Glutamatergic neuron (in vitro differentiated cells): ENCODE results near the gene PSMD9. TPM values are rescaled to one million over a fixed set of nuclear protein-coding genes. Genes with fewer than 3 reads are reported as not detected.
"Not testable (repeated sequence)": the region's sequence is repeated elsewhere in the genome, so short reads cannot be mapped to it uniquely, and the experiment has no call there.

ENCODE experiments used
- DNase-seq: peaks from one replicate; pipeline ENCODE4 v3.0.0; 2022
- H3K27ac Mint-ChIP-seq: one replicate; pipeline ENCODE4 v1.8.0; 2020; ENCODE audit warnings: mild to moderate bottlenecking, mixed read lengths, inconsistent platforms; ENCODE audit not compliant: unreplicated experiment
- H3K27me3 Mint-ChIP-seq: one replicate; pipeline ENCODE4 v1.8.0; 2020; ENCODE audit warnings: mild to moderate bottlenecking, moderate library complexity, mixed read lengths, inconsistent platforms; ENCODE audit not compliant: unreplicated experiment
- H3K36me3 Mint-ChIP-seq: one replicate; pipeline ENCODE4 v1.8.0; 2020; ENCODE audit warnings: mild to moderate bottlenecking, mixed read lengths, inconsistent platforms; ENCODE audit not compliant: unreplicated experiment
- H3K4me1 Mint-ChIP-seq: one replicate; pipeline ENCODE4 v1.8.0; 2020; ENCODE audit warnings: mild to moderate bottlenecking, low read depth, mixed read lengths, inconsistent platforms; ENCODE audit not compliant: unreplicated experiment
- H3K4me3 Mint-ChIP-seq: one replicate; pipeline ENCODE4 v1.8.0; 2020; ENCODE audit warnings: mild to moderate bottlenecking, mixed read lengths, inconsistent platforms; ENCODE audit not compliant: unreplicated experiment
- H3K9me3 Mint-ChIP-seq: one replicate; pipeline ENCODE4 v1.8.0; 2020; ENCODE audit warnings: mild to moderate bottlenecking, moderate library complexity, mixed read lengths, inconsistent platforms; ENCODE audit not compliant: unreplicated experiment
- CTCF ChIP-seq: fragments of 200-600 bp; sonication (generic); IDR thresholded peaks from one replicate; pipeline ENCODE4 v1.5.0; 2021; ENCODE audit not compliant: partially characterized antibody, unreplicated experiment
- total RNA-seq: library from RNA; stranded (reverse); fragmentation: NEBNext Ultra II Directional; extraction: Animal tissue kit (Norgen Biotek cat#: 25700); gene quantifications from one replicate; pipeline ENCODE4 v1.2.1, GENCODE V29; 2021; ENCODE audit not compliant: unreplicated experiment

Gene PSMD9
- total RNA-seq, 1 donor from 2014 or later, result 53.2 TPM

- Mint-ChIP-seq H3K27me3 (no peaks in the 10 kb centered on the region), H3K4me3 (no peak overlapping the region)
Measured at GRCh38 chr12:121858318-121858661, 30.3 kb upstream of the PSMD9 start.

GRCh38 chr12:121858662-121859572 lies 29.7 kb upstream of the PSMD9 start, which contains the start of gene HPD:
TSS of gene HPD (minus strand) at chr12:121858859. CDS start at chr12:121858823, 36 bp downstream.
- peaks cover 2% of the 10 kb centered on the region for H3K9me3 Mint-ChIP-seq
- H3K4me1 Mint-ChIP-seq, result no peaks in the 10 kb centered on the region
- no peak for TF ChIP-seq CTCF
- H3K27ac Mint-ChIP-seq, result no peak within 1 kb of the TSS
- DNase-seq, result no peak
- H3K27me3 Mint-ChIP-seq, result no peaks in the 10 kb centered on the region
- H3K36me3 Mint-ChIP-seq, result no peaks in the 10 kb centered on the region
- H3K4me3 Mint-ChIP-seq, result no peak within 1 kb of the TSS

More at GRCh38 chr12:121858318-121858661, 30.3 kb upstream of the PSMD9 start:
- Mint-ChIP-seq H3K27ac (no peak overlapping the region), H3K4me1 (no peaks in the 10 kb centered on the region), H3K9me3 (peaks cover 2% of the 10 kb centered on the region), H3K36me3 (no peaks in the 10 kb centered on the region)
- DNase-seq, result no peak
- no peak for TF ChIP-seq CTCF

GRCh38 chr12:121860257-121860656 lies 28.3 kb upstream of the PSMD9 start:
- DNase-seq, result no peak
- Mint-ChIP-seq H3K36me3 (no peaks in the 10 kb centered on the region), H3K4me1 (no peaks in the 10 kb centered on the region), H3K9me3 (peaks cover 4% of the 10 kb centered on the region), H3K27me3 (no peaks in the 10 kb centered on the region), H3K27ac (no peak overlapping the region), H3K4me3 (no peak overlapping the region)
- TF ChIP-seq CTCF, result no peak

GRCh38 chr12:121860699-121861098 lies 27.9 kb upstream of the PSMD9 start:
- H3K4me1 Mint-ChIP-seq, H3K9me3 Mint-ChIP-seq, DNase-seq, H3K27me3 Mint-ChIP-seq, H3K36me3 Mint-ChIP-seq, H3K27ac Mint-ChIP-seq, H3K4me3 Mint-ChIP-seq: not testable (repeated sequence)

- Mint-ChIP-seq H3K4me1 (no peaks in the 10 kb centered on the region), H3K9me3 (peaks cover 4% of the 10 kb centered on the region), H3K27me3 (no peaks in the 10 kb centered on the region), H3K27ac (no peak overlapping the region), H3K4me3 (no peak overlapping the region), H3K36me3 (no peaks in the 10 kb centered on the region)
- TF ChIP-seq CTCF, result no peak
- no peak for DNase-seq
Measured at GRCh38 chr12:121861636-121862254, 26.8 kb upstream of the PSMD9 start.
